NCI-H2196 treated with DMSO at 0.1 percent for 48 hours (cell line): ENCODE results near the gene RNASEH2C.
"Not testable (repeated sequence)": the region's sequence is repeated elsewhere in the genome, so short reads cannot be mapped to it uniquely, and the experiment has no call there.

Experiments
- DNase-seq: peaks from one replicate; lab custom pipeline; 2025; ENCODE audit not compliant: unreplicated experiment; lab: John Stamatoyannopoulos, UW

The RNASEH2C gene

DNA sequence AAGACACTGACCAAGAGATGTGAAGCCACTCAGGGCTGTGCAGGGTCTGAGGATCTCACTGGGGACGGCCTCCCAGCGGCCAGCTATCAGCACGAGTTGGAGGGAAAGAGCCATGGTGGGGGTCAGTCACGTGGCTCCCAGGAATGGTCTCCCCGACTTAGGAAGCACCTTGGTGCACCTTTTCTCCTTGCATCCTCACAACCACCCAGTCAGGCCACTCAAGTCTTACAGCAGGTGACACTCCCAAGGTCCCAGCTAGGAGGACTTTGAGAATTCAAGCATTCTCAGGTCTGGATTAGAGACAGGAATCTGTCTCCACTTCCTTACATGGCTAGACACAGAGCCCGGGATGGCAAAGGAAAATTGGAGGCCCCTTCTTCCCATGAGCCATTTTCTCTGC lies 2.7 kb downstream of the RNASEH2C start:
- no peak for DNase-seq

DNA sequence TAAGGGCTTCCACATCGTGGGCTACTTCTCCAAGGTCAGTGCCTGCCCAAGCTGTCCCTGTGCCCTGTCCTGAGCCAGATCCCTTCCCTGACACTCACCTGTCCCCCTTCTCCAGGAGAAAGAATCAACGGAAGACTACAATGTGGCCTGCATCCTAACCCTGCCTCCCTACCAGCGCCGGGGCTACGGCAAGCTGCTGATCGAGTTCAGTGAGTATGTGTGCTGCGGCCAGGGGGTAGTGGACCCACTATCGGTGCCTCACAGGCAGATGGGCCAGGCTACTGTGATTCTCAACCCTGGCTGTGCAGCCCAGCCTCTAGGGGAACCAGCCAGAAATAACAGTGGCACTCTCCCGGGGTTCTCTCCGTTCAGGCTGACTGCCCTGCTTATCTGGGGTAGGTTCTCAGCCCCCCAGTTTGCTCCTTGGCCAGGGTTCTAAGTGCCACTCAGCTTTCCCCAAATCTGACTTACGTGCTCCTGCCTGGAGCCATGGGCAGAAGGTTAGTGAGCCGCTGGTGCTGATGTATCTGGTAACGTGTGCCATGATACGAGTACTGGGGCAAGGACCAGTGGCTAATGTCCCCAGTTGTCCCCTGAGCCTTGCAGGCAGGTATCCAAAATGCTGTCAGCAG lies 3.7 kb downstream of the RNASEH2C start:
- no peak for DNase-seq

- DNase-seq: no peak
Observed at GRCh38 chr11:65716302-65716701, 4.3 kb downstream of the RNASEH2C start.

DNA sequence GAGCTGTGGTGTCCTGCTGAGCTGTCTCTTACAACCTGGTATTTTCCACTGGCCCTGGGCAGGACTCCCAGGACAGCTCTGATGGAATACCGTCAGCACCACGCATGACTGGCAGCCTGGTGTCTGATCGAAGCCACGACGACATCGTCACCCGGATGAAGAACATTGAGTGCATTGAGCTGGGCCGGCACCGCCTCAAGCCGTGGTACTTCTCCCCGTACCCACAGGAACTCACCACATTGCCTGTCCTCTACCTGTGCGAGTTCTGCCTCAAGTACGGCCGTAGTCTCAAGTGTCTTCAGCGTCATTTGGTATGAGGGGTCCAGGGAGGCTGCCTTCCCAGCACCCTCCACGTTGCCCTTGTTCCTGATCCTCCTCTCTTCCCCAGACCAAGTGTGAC lies 6.2 kb downstream of the RNASEH2C start:
- no peak for DNase-seq

- DNase-seq: no peak
Observed at GRCh38 chr11:65713212-65713969, 7.2 kb downstream of the RNASEH2C start.

DNA sequence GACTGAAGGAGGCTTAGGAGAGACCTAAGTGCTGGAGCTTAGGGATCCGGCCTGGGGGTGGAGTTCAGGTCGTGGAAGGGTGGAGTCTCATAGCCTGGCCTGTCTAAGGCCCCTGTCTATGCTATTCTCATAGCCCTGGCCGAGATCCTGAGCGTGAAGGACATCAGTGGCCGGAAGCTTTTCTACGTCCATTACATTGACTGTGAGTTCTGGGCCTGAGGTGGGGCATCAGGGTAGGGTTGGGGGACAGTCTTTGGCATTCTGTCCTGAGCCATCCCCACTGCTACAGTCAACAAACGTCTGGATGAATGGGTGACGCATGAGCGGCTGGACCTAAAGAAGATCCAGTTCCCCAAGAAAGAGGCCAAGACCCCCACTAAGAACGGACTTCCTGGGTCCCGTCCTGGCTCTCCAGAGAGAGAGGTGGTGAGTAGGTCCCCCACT lies 7.9 kb downstream of the RNASEH2C start:
- DNase-seq: no peak

DNA sequence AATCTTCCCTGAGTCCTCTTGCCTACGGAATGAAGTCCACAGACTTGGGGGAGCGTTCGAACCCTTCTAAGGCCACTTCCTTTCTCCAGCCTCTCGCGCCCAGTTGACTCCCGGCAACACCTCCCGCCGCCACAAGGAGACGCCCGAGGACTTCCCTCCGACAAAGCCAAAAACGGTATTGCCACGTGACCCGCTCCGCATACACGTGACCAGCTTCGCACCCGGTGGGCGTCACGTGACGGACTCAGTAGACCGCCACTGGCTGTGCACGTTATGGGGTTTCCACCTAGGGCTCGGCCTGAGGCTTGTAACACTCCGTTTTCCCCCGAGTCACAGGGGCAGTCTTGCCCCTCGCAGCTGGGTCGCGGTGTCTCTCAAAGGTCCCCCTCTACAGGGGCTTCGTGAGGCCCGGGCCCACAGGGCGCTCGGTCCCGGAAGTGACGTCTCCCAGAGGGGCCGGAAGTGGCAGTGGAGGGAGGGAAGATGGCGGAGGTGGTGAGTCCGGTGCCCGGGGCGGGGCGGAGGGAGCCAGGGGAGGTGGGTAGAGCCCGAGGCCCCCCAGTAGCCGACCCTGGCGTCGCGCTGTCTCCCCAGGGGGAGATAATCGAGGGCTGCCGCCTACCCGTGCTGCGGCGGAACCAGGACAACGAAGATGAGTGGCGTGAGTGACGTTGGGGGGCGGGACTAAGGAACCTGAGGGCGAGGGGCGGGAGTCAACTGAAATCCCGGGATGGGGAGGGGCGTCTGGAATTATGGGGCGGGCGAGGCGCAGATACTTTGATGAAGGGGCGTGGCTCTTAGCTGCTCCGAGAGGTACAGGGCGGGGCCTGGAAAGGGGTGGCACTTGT lies 8.6 kb downstream of the RNASEH2C start, which contains the start of gene KAT5:
TSS of gene KAT5 (plus strand) at position 468 of the 848 bp plus-strand sequence. CDS start at position 484, 16 bp downstream.
- peak; percentile 99 for DNase-seq

- DNase-seq: no peak
Observed at GRCh38 chr11:65710421-65710820, 10.2 kb downstream of the RNASEH2C start.

DNA sequence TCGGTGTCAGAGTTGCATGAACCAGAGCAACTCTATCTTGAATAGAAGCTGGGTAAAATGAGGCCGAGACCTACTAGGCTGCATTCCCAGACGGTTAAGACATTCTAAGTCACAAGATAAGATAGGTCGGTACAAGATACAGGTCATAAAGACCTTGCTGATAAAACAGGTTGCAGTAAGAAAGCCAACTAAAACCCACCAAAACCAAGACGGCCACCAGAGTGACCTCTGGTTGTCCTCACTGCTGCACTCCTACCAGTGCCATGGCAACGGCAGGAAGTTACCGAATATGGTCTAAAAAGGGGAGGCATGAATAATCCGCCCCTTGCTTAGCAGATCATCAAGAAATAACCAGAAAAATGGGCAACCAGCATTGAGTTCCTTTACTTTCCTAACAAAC lies 10.9 kb downstream of the RNASEH2C start:
- DNase-seq: no peak

GRCh38 chr11:65708451-65708850 lies 12.1 kb downstream of the RNASEH2C start:
- no peak for DNase-seq

GRCh38 chr11:65707002-65707401 lies 13.6 kb downstream of the RNASEH2C start:
- not testable (repeated sequence) for DNase-seq

DNA sequence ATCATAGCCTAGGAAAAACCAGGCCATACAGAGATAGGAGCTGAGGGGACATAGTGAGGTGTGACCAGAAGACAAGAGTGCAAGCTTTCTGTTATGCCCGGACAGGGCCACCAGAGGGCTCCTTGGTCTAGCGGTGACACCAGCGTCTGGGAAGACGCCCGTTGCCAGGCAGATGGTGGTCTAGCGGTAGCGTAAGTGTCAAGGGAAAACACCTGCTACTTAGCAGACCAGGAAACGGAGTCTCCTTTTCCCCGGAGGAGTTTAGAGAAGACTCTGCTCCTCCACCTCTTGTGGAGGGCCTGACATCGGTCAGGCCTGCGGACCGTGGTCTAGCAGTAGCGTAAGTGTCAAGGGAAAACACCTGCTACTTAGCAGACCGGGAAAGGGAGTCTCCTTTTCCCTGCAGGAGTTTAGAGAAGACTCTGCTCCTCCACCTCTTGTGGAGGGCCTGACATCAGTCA lies 14.3 kb downstream of the RNASEH2C start:
- not testable (repeated sequence) for DNase-seq

GRCh38 chr11:65703846-65704245 lies 16.8 kb downstream of the RNASEH2C start:
- DNase-seq: no peak

- no peak for DNase-seq
Observed at GRCh38 chr11:65701686-65702085, 18.9 kb downstream of the RNASEH2C start.

GRCh38 chr11:65700399-65700798 lies 20.2 kb downstream of the RNASEH2C start:
- no peak for DNase-seq

- no peak for DNase-seq
Observed at GRCh38 chr11:65699306-65699705, 21.3 kb downstream of the RNASEH2C start.

GRCh38 chr11:65698205-65698604 lies 22.4 kb downstream of the RNASEH2C start:
- DNase-seq: no peak

- DNase-seq: no peak
Observed at GRCh38 chr11:65696802-65697552, 23.6 kb downstream of the RNASEH2C start.

GRCh38 chr11:65695459-65696241 lies 24.9 kb downstream of the RNASEH2C start:
- peak; percentile 88 for DNase-seq

DNA sequence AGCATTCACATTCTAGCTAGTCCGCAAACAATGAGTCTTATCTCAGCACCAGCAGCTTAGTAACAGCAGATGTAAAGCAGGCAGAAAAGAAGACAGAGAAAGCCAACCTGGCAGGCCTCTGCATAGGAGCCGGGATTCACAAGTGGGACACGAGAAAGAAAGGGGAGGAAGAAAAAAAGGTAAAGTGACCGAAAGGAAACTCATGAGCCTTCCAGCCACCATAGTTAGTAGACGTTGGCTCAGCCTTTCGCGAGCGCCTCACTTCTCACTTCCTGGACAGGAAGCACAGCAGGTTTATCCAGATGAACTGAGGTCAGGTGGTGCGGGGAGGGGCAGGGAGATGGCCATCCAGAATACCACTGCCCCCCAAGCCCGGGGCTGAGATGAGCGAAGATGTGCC lies 28.2 kb downstream of the RNASEH2C start:
- no peak for DNase-seq
